GM23338 (cell line): ENCODE measurements around the gene CTNNBIP1.

Experiments
- EZH2 ChIP-seq: fragments of 200-600 bp; sonication (generic); IDR thresholded peaks from one replicate; pipeline ENCODE4 v1.8.0; 2017; ENCODE audit warnings: antibody characterized with exemption, mild to moderate bottlenecking, low read depth; ENCODE audit not compliant: unreplicated experiment
- EZH2phosphoT487 ChIP-seq: fragments of 200-600 bp; sonication (generic); IDR thresholded peaks from one replicate; pipeline ENCODE4 v1.8.1; 2018; ENCODE audit warnings: antibody characterized with exemption; ENCODE audit not compliant: unreplicated experiment
- POLR2AphosphoS5 ChIP-seq: IDR thresholded peaks from 2 replicates; pipeline ENCODE4 v1.6.1; 2016; ENCODE audit warnings: antibody characterized with exemption, low read depth
- STAT1 ChIP-seq: IDR thresholded peaks from one replicate; pipeline ENCODE4 v1.6.1; 2016; ENCODE audit warnings: antibody characterized with exemption; ENCODE audit not compliant: unreplicated experiment
- ZNF114 ChIP-seq: fragments of 250-450 bp; sonication (Bioruptor Pico); IDR thresholded peaks from 2 replicates; pipeline ENCODE4 v1.5.0; 2020; ENCODE audit warnings: mild to moderate bottlenecking, moderate library complexity
- TF ChIP-seq, protein P1 (sequence below), 2 experiments: fragments of 200-600 bp in 1 of 2; sonication (generic) in 1 of 2; conservative IDR thresholded peaks; 2 replicates each; pipeline versions ENCODE4 v1.5.1 to v1.6.1; 2016 to 2017; ENCODE audit warnings: antibody characterized with exemption in 2 of 2, low read depth in 2 of 2, mild to moderate bottlenecking in 2 of 2, moderate library complexity in 1 of 2
- TF ChIP-seq, protein P2 (sequence below): IDR thresholded peaks from one replicate; pipeline ENCODE4 v1.6.1; 2018; ENCODE audit warnings: antibody characterized with exemption; ENCODE audit not compliant: unreplicated experiment

DNA sequence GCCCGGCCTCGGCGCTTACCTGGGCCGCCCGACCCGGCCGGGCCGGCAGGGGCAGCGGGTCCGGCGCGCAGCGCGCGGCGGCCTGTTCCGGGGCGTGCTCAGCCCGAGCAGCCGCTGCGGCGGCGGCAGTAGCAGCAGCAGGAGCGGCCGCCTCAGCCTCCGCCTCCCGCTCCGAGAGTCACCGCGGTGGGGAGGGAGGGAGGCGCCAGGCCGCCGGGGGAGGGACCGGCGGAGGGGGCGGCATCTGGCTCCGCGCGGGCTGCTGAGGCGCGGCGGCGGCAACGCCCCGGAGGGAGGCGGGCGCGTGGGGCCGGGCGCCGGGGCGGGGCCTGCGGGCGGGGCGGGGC is at the start of gene CTNNBIP1:
- no peak for TF ChIP-seq POLR2AphosphoS5
- no peak for TF ChIP-seq EZH2
- TF ChIP-seq, protein P1, sequence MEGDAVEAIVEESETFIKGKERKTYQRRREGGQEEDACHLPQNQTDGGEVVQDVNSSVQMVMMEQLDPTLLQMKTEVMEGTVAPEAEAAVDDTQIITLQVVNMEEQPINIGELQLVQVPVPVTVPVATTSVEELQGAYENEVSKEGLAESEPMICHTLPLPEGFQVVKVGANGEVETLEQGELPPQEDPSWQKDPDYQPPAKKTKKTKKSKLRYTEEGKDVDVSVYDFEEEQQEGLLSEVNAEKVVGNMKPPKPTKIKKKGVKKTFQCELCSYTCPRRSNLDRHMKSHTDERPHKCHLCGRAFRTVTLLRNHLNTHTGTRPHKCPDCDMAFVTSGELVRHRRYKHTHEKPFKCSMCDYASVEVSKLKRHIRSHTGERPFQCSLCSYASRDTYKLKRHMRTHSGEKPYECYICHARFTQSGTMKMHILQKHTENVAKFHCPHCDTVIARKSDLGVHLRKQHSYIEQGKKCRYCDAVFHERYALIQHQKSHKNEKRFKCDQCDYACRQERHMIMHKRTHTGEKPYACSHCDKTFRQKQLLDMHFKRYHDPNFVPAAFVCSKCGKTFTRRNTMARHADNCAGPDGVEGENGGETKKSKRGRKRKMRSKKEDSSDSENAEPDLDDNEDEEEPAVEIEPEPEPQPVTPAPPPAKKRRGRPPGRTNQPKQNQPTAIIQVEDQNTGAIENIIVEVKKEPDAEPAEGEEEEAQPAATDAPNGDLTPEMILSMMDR (conservative IDR thresholded peaks at IDR 0.05; ENCODE audit: low read depth in 2 of 2) = no peak
- TF ChIP-seq ZNF114 = no peak
- TF ChIP-seq STAT1 = no peak
- TF ChIP-seq, protein P2, sequence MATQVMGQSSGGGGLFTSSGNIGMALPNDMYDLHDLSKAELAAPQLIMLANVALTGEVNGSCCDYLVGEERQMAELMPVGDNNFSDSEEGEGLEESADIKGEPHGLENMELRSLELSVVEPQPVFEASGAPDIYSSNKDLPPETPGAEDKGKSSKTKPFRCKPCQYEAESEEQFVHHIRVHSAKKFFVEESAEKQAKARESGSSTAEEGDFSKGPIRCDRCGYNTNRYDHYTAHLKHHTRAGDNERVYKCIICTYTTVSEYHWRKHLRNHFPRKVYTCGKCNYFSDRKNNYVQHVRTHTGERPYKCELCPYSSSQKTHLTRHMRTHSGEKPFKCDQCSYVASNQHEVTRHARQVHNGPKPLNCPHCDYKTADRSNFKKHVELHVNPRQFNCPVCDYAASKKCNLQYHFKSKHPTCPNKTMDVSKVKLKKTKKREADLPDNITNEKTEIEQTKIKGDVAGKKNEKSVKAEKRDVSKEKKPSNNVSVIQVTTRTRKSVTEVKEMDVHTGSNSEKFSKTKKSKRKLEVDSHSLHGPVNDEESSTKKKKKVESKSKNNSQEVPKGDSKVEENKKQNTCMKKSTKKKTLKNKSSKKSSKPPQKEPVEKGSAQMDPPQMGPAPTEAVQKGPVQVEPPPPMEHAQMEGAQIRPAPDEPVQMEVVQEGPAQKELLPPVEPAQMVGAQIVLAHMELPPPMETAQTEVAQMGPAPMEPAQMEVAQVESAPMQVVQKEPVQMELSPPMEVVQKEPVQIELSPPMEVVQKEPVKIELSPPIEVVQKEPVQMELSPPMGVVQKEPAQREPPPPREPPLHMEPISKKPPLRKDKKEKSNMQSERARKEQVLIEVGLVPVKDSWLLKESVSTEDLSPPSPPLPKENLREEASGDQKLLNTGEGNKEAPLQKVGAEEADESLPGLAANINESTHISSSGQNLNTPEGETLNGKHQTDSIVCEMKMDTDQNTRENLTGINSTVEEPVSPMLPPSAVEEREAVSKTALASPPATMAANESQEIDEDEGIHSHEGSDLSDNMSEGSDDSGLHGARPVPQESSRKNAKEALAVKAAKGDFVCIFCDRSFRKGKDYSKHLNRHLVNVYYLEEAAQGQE = no peak
- TF ChIP-seq EZH2phosphoT487 = no peak
